Vagina (tissue), 2 donors: ENCODE results near the gene CD47.

Experiments
- CTCF ChIP-seq, 3 experiments: fragments of 450-650 bp in 2 of 3; fragments of 200-600 bp in 1 of 3; sonication (generic) in 1 of 3; IDR thresholded peaks; one replicate each; pipeline ENCODE4 v1.5.1; 2017 to 2019; ENCODE audit warnings: antibody characterized with exemption in 3 of 3, mild to moderate bottlenecking in 2 of 3, moderate library complexity in 2 of 3
- POLR2A ChIP-seq, 2 donors: fragments of 450-650 bp; IDR thresholded peaks; one replicate each; pipeline ENCODE4 v1.6.1; 2017; ENCODE audit warnings: antibody characterized with exemption in 2 of 2, mild to moderate bottlenecking in 2 of 2, moderate library complexity in 2 of 2

- TF ChIP-seq CTCF (IDR thresholded peaks at IDR 0.05) (no peak), POLR2A (IDR thresholded peaks at IDR 0.05) (no peak)
Observed at GRCh38 chr3:108130701-108131474, 40.1 kb upstream of the CD47 start.
